K562 (cell line): Measurements from ENCODE around the gene C1orf74. TPM values are rescaled to one million over a fixed set of nuclear protein-coding genes. Genes with fewer than 3 reads are reported as not detected.
A peak's percentile ranks its signal among the peaks of the same experiment; 100 is the strongest.

Source experiments
- GABPA ChIP-seq: fragments of 200-800 bp; sonication (Bioruptor generic); conservative IDR thresholded peaks from 2 replicates; pipeline ENCODE4 v1.6.1; 2016; ENCODE audit warnings: low read depth, missing genetic modification characterization, missing compliant biosample characterization
- PRMT5 ChIP-seq: sonication (generic); formaldehyde crosslinking; IDR thresholded peaks from 2 replicates; pipeline ENCODE4 v1.5.0; 2020; ENCODE audit warnings: missing genetic modification reagents
- PYGO2 ChIP-seq: fragments of 450-650 bp; IDR thresholded peaks from 2 replicates; pipeline ENCODE4 v1.6.1; 2016; ENCODE audit warnings: mild to moderate bottlenecking, missing genetic modification characterization, moderate library complexity, missing compliant biosample characterization
- TCF3 ChIP-seq: sonication (generic); formaldehyde crosslinking; IDR thresholded peaks from 2 replicates; pipeline ENCODE4 v1.4.0; 2020; ENCODE audit warnings: mild to moderate bottlenecking, missing genetic modification reagents
- TCF7L2 ChIP-seq: fragments of 150-350 bp; IDR thresholded peaks from 2 replicates; pipeline ENCODE4 v1.6.1; 2016; ENCODE audit warnings: low read depth, mild to moderate bottlenecking, low read length, moderate library complexity
- THRAP3 ChIP-seq: fragments of 450-650 bp; IDR thresholded peaks from 2 replicates; pipeline ENCODE4 v1.6.1; 2016; ENCODE audit warnings: mild to moderate bottlenecking, inconsistent platforms, borderline replicate concordance
- ZFP1 ChIP-seq: fragments of 450-650 bp; formaldehyde crosslinking; IDR thresholded peaks from 2 replicates; pipeline ENCODE4 v1.4.0; 2020; ENCODE audit warnings: mild to moderate bottlenecking, mixed read lengths
- ZNF232 ChIP-seq: sonication (generic); formaldehyde crosslinking; IDR thresholded peaks from 2 replicates; pipeline ENCODE4 v1.8.0; 2022; ENCODE audit warnings: mild to moderate bottlenecking, missing genetic modification reagents
- ZNF253 ChIP-seq: fragments of 250-450 bp; sonication (Bioruptor Pico); conservative IDR thresholded peaks from 2 replicates; pipeline ENCODE4 v1.6.1; 2021; ENCODE audit warnings: mild to moderate bottlenecking
- polyA plus RNA-seq, 8 experiments: library from polyadenylated mRNA; depleted of rRNA in 4 of 8; stranded (reverse) in 5 of 8; unstranded in 3 of 8; fragments of >200 nt; fragmentation: Nextera tagmentation in 2 of 8; fragmentation: Illumina TruSeq in 1 of 8; extraction: Ambion mirVana in 2 of 8; extraction: Trizol in 1 of 8; gene quantifications; 2 replicates each; pipeline versions ENCODE4 v1.2.1 to v1.2.3, GENCODE V29; 2011 to 2014; ENCODE audit warnings: inconsistent platforms in 1 of 8, missing spikeins in 1 of 8
- total RNA-seq, 7 experiments: library from RNA; depleted of rRNA in 6 of 7; stranded (reverse); fragments of >200 nt in 6 of 7; fragmentation: Illumina TruSeq in 2 of 7; extraction: Trizol in 2 of 7; gene quantifications; 2 replicates each; pipeline versions ENCODE4 v1.2.1 to v1.2.3, GENCODE V29; 2011 to 2021; ENCODE audit warnings: low replicate concordance in 1 of 7
- TF ChIP-seq, protein P1 (sequence below): fragments of 450-650 bp; IDR thresholded peaks from 2 replicates; pipeline ENCODE4 v1.6.1; 2016; ENCODE audit warnings: mild to moderate bottlenecking
- TF ChIP-seq, protein P2 (sequence below), 2 experiments: fragments of 200-800 bp in 1 of 2; sonication (Bioruptor generic) in 1 of 2; sonication (generic) in 1 of 2; formaldehyde crosslinking in 1 of 2; IDR thresholded peaks in 1 of 2; conservative IDR thresholded peaks in 1 of 2; 2 replicates each; pipeline versions ENCODE4 v1.5.0 to v1.6.1; 2016 to 2020; ENCODE audit warnings: missing compliant biosample characterization in 1 of 2, missing genetic modification characterization in 1 of 2, missing genetic modification reagents in 1 of 2

Gene C1orf74
- total and polyA plus RNA-seq, 9 of the 15 experiments (the other 6 are each of a cell fraction or from before 2014, with no cell fraction given): 4.0 to 7.6 (median 5.7) TPM

DNA sequence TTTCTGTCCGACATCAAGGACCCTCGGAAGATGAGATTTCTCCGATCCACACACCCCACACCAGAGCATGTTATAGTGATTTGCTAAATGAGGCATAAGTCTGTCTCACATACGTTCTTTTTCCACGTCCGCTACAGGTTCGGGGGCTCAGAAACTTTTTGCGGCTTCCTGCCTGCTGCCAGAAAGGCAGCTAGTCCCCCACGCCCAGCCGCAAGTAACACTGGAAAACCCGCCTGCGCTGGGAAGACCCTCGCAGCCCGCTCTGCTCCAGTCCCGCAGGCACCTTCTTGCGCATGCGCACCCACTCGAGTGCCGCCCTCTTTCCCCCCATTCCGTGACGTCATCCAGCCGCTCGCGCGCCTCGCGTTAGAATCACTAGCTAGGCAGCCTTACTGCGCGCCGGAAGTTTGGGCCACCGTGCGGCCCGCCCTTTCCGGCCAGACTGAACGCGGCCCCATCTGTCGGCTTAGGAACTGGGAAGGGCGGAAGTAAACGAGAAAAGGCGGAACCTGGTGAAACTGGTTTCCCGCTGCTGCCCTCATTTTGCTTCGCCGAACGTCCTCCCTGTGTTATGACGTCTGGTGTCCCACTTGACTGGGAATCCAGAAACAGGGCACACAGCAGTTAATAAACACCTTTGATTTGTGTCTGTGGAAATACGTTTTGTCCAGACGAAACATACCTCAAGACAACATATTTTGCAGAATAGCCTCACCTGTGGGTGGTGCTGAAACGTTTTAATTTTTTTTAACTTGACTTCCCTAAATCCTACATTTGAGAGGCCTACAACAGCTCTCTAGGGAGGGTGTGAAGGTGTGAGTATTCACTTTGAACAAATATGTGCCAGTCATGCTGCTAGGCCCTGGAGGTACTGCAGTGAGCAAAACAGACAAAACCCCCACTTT, at the start of gene C1orf74 (continued):
- TF ChIP-seq PYGO2 (tag): peak; percentile 67; the same call in 1 of the 2 replicates
- TF ChIP-seq, protein P1, sequence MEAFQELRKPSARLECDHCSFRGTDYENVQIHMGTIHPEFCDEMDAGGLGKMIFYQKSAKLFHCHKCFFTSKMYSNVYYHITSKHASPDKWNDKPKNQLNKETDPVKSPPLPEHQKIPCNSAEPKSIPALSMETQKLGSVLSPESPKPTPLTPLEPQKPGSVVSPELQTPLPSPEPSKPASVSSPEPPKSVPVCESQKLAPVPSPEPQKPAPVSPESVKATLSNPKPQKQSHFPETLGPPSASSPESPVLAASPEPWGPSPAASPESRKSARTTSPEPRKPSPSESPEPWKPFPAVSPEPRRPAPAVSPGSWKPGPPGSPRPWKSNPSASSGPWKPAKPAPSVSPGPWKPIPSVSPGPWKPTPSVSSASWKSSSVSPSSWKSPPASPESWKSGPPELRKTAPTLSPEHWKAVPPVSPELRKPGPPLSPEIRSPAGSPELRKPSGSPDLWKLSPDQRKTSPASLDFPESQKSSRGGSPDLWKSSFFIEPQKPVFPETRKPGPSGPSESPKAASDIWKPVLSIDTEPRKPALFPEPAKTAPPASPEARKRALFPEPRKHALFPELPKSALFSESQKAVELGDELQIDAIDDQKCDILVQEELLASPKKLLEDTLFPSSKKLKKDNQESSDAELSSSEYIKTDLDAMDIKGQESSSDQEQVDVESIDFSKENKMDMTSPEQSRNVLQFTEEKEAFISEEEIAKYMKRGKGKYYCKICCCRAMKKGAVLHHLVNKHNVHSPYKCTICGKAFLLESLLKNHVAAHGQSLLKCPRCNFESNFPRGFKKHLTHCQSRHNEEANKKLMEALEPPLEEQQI: peak; percentile 91
- peak; percentile 38; the same call in 1 of the 2 replicates for TF ChIP-seq TCF7L2
- no peak; the same call in 1 of the 2 replicates for TF ChIP-seq THRAP3
- TF ChIP-seq PRMT5 (CRISPR knock-in tag): no peak
- peak; percentile 41; the same call in 1 of the 2 replicates for TF ChIP-seq ZNF232 (CRISPR knock-in tag)
- peak; percentile 23; the same call in 1 of the 2 replicates for TF ChIP-seq ZFP1 (CRISPR knock-in tag)
- peak; percentile 99 for TF ChIP-seq GABPA (tag)
- TF ChIP-seq TCF3 (CRISPR knock-in tag): peak; percentile 11; the same call in 1 of the 2 replicates
- TF ChIP-seq, protein P2, sequence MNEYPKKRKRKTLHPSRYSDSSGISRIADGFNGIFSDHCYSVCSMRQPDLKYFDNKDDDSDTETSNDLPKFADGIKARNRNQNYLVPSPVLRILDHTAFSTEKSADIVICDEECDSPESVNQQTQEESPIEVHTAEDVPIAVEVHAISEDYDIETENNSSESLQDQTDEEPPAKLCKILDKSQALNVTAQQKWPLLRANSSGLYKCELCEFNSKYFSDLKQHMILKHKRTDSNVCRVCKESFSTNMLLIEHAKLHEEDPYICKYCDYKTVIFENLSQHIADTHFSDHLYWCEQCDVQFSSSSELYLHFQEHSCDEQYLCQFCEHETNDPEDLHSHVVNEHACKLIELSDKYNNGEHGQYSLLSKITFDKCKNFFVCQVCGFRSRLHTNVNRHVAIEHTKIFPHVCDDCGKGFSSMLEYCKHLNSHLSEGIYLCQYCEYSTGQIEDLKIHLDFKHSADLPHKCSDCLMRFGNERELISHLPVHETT (CRISPR knock-in tag; conservative IDR thresholded peaks at IDR 0.05 in 1 of 2, IDR thresholded peaks at IDR 0.05 in 1 of 2): peak in 1 of 2 experiments; percentile 95; a peak in 2 of 4 replicates
- TF ChIP-seq ZNF253 (CRISPR knock-in tag): no peak
